Heart right ventricle (tissue), 16 donors: ENCODE results near the gene PIP4K2A. TPM values are rescaled to one million over a fixed set of nuclear protein-coding genes. Genes with fewer than 3 reads are reported as not detected.

Source experiments
- ATAC-seq, 8 donors: fragments of 200-7000 bp; cut with Tn5 transposase; one replicate each; pipeline ENCODE4 v1.9.1; 2020; ENCODE audit warnings: mild to moderate bottlenecking in 8 of 8, moderate library complexity in 8 of 8, moderate number of reproducible peaks in 1 of 8
- DNase-seq, 2 donors: peaks; one replicate each; pipeline ENCODE4 v3.0.0-alpha.2; 2020
- H3K27ac ChIP-seq, 10 donors: fragments of 200-600 bp; sonication (generic) in 2 of 10; one replicate each; pipeline versions ENCODE4 v1.5.0 to v1.8.0; 2020 to 2022; ENCODE audit warnings: mild to moderate bottlenecking in 3 of 10
- H3K27me3 ChIP-seq, 7 donors: fragments of 200-600 bp; one replicate each; pipeline ENCODE4 v1.8.0; 2021 to 2022; ENCODE audit warnings: mild to moderate bottlenecking in 2 of 7
- H3K36me3 ChIP-seq, 9 donors: fragments of 200-600 bp; sonication (generic) in 1 of 9; one replicate each; pipeline versions ENCODE4 v1.5.0 to v1.8.0; 2020 to 2022; ENCODE audit warnings: mild to moderate bottlenecking in 2 of 9
- H3K4me1 ChIP-seq, 9 donors: fragments of 200-600 bp; sonication (generic) in 1 of 9; one replicate each; pipeline versions ENCODE4 v1.5.0 to v1.8.0; 2020 to 2022; ENCODE audit warnings: mild to moderate bottlenecking in 4 of 9
- H3K4me3 ChIP-seq, 10 donors: fragments of 200-600 bp; sonication (generic) in 2 of 10; one replicate each; pipeline versions ENCODE4 v1.5.0 to v1.8.0; 2020 to 2022; ENCODE audit warnings: mild to moderate bottlenecking in 7 of 10, moderate library complexity in 2 of 10
- H3K9me3 ChIP-seq, 11 donors: fragments of 200-600 bp in 10 of 11; sonication (generic) in 2 of 11; one replicate each; pipeline versions ENCODE4 v1.5.0 to v1.8.0; 2013 to 2022; ENCODE audit warnings: mild to moderate bottlenecking in 2 of 11, control low read depth in 1 of 11, moderate library complexity in 1 of 11
- CTCF ChIP-seq, 9 donors: fragments of 200-600 bp; sonication (generic) in 2 of 9; IDR thresholded peaks; one replicate each; pipeline versions ENCODE4 v1.5.0 to v1.8.0; 2021 to 2022; ENCODE audit warnings: antibody characterized with exemption in 9 of 9, mild to moderate bottlenecking in 5 of 9, moderate library complexity in 1 of 9
- WGBS, 2 donors: extraction: QIAGEN DNeasy Blood & Tissue Kit; methylation state at CpG; one replicate each; pipeline ENCODE4 v1.1.7; 2013; ENCODE audit warnings: inconsistent platforms in 1 of 2; 5-methylcytosine and 5-hydroxymethylcytosine counted together
- intact Hi-C, 10 donors: fragments of 100-400 bp; cut with DNase I; formaldehyde crosslinking; loops; one replicate each; pipeline versions ENCODE4 v1.11.1 to v1.14.2; 2022
- polyA plus RNA-seq, 2 donors: library from polyadenylated mRNA; stranded (reverse); fragments of 200-250 nt; gene quantifications; one replicate each; pipeline ENCODE4 v1.2.3, GENCODE V29; 2013
- total RNA-seq, 10 donors: library from RNA; stranded (reverse); fragmentation: NEBNext Ultra II Directional in 3 of 10; extraction: Animal tissue kit (Norgen Biotek cat#: 25700) in 3 of 10; gene quantifications; one replicate each; pipeline versions ENCODE4 v1.2.1 to v1.2.4, GENCODE V29; 2021 to 2023
- donor health status: Arrhythmogenic right ventricular cardiomyopathy.
- donor health status: ischemic (EF 13 %, LVEDD 7.1; RV severe dilation, severe dysfunction).
- donor health status: healthy with polysubstance abuse.
- donor health status: DM: no; HTN: yes; CAD: no.
- donor health status: DM: no; HTN: no; CAD: no.
- donor health status: ischemic (EF 25% LVEDD 6.9; RV normal size, moderate dysfunction).
- donor health status: ischemic (EF 25% LVEDD 5.7; RV mildly dilated, moderate dysfunction).
- donor health status: healthy.
- donor health status: DM: yes; HTN: yes; CAD: no.
- donor health status: Ischemic cardiomyopathy.
- donor health status: ischemic (EF 35%, LVEDD 5.7; RV mildly dilated, moderate dysfunction).
- donor health status: nonischemic (EF 11% LVEDD 7.7; RV severe dilation, severe dysfunction).
- donor health status: DM: yes; HTN: yes; CAD: no.
- donor health status: PGD.
- donor health status: ischemic (EF 29% LVEDD 5.4; RV normal size, mild dysfunction).
- donor health status: nonischemic (EF 23%, LVEDD 6.1; RV moderate dilation, normal function).

PIP4K2A gene
- total and polyA plus RNA-seq, 12 donors, result 6.0 to 29.1 (median 13.3) TPM

- Histone ChIP-seq H3K27ac (peak overlapping the region in 1 of 10 donors; percentile 67), H3K27me3 (no peaks in the 10 kb centered on the region), H3K4me1 (peaks cover 0 to 86% (median 0%) of the 10 kb centered on the region in 9 donors), H3K4me3 (no peak overlapping the region), H3K9me3 (no peaks in the 10 kb centered on the region), H3K36me3 (peaks cover 0 to 28% (median 0%) of the 10 kb centered on the region in 9 donors)
- intact Hi-C loops, result loop anchor here in 2 of 10 donors (10.0 kb wide), 1 partner anchor 96 kb away; no protein-coding TSS in a partner anchor
- ATAC-seq (no peak), DNase-seq (no peak)
- 90 to 93% methylated on average over 2 of the region's 2 CpGs for whole genome bisulfite sequencing, 2 donors
- no peak for TF ChIP-seq CTCF (IDR thresholded peaks at IDR 0.05)
Measured at GRCh38 chr10:22609251-22609650, 105.1 kb downstream of the PIP4K2A start.

GRCh38 chr10:22607261-22607660 is 107.1 kb downstream of the PIP4K2A start:
- WGBS, 2 donors, result 43 to 50% methylated on average over 3 of the region's 3 CpGs
- Histone ChIP-seq H3K9me3 (no peaks in the 10 kb centered on the region), H3K27me3 (no peaks in the 10 kb centered on the region), H3K27ac (peak overlapping the region in 1 of 10 donors; percentile 86), H3K36me3 (peaks cover 0 to 28% (median 0%) of the 10 kb centered on the region in 9 donors), H3K4me3 (no peak overlapping the region), H3K4me1 (peaks cover 0 to 76% (median 0%) of the 10 kb centered on the region in 9 donors)
- TF ChIP-seq CTCF (IDR thresholded peaks at IDR 0.05), result no peak
- intact Hi-C loops, result loop anchor here in 2 of 10 donors (10.0 kb wide), 1 partner anchor 98 kb away; no protein-coding TSS in a partner anchor
- ATAC-seq (peak in 1 of 8 donors; percentile 56), DNase-seq (no peak)

GRCh38 chr10:22606164-22606614 is 108.2 kb downstream of the PIP4K2A start:
- WGBS, 2 donors, result 75 to 82% methylated on average over 6 of the region's 6 CpGs

GRCh38 chr10:22605168-22605567 is 109.2 kb downstream of the PIP4K2A start:
- no peak for DNase-seq
- H3K27ac ChIP-seq, result peak overlapping the region in 1 of 10 donors; percentile 86
- peak; percentile 34 to 77 (median 62) for ATAC-seq
- WGBS, 2 donors, result 79% methylated on average over 4 of the region's 4 CpGs
- intact Hi-C loops, result loop anchor here in 2 of 10 donors (10.0 kb wide), 1 partner anchor 100 kb away; no protein-coding TSS in a partner anchor
- H3K4me1 ChIP-seq, result peaks cover 0 to 68% (median 5%) of the 10 kb centered on the region in 9 donors
- H3K36me3 ChIP-seq, result peaks cover 0 to 37% (median 0%) of the 10 kb centered on the region in 9 donors
- H3K27me3 ChIP-seq, result no peaks in the 10 kb centered on the region
- no peak for TF ChIP-seq CTCF (IDR thresholded peaks at IDR 0.05)
- H3K9me3 ChIP-seq, result no peaks in the 10 kb centered on the region
- H3K4me3 ChIP-seq, result no peak overlapping the region

More at GRCh38 chr10:22606164-22606614, 108.2 kb downstream of the PIP4K2A start:
- ATAC-seq (peak; percentile 28 to 75 (median 68)), DNase-seq (no peak)
- no peaks in the 10 kb centered on the region for H3K27me3 ChIP-seq
- peak overlapping the region in 1 of 10 donors; percentile 86 for H3K27ac ChIP-seq
- no peaks in the 10 kb centered on the region for H3K9me3 ChIP-seq
- peaks cover 0 to 73% (median 5%) of the 10 kb centered on the region in 9 donors for H3K4me1 ChIP-seq
- intact Hi-C loops, result loop anchor here in 2 of 10 donors (10.0 kb wide), 1 partner anchor 99 kb away; no protein-coding TSS in a partner anchor
- H3K36me3 ChIP-seq, result peaks cover 0 to 37% (median 0%) of the 10 kb centered on the region in 9 donors
- H3K4me3 ChIP-seq, result no peak overlapping the region
- TF ChIP-seq CTCF (IDR thresholded peaks at IDR 0.05), result no peak
